SK-N-SH treated with all-trans-retinoic acid at 6 μM for 48 hours (cell line): ENCODE data around the gene CDC42EP1.
A peak's percentile ranks its signal among the peaks of the same experiment; 100 is the strongest.
"Not testable (repeated sequence)": the region's sequence is repeated elsewhere in the genome, so short reads cannot be mapped to it uniquely, and the experiment has no call there.

Source experiments
- ATAC-seq: fragments of 200-7000 bp; cut with Tn5 transposase; 3 replicates; pipeline ENCODE4 v1.9.1; 2020; ENCODE audit warnings: mild to moderate bottlenecking, moderate library complexity
- ARNTL ChIP-seq: fragments of 450-650 bp; formaldehyde crosslinking; IDR thresholded peaks from 2 replicates; pipeline ENCODE4 v1.5.0; 2020; ENCODE audit warnings: low read depth, mild to moderate bottlenecking, moderate library complexity, borderline replicate concordance
- BACH2 ChIP-seq: fragments of 250-450 bp; sonication (Bioruptor Pico); IDR thresholded peaks from 2 replicates; pipeline ENCODE4 v1.9.0; 2021; ENCODE audit warnings: mild to moderate bottlenecking, borderline replicate concordance
- CSDC2 ChIP-seq: fragments of 250-450 bp; sonication (Bioruptor Pico); IDR thresholded peaks from 2 replicates; pipeline ENCODE4 v1.5.0; 2020; ENCODE audit warnings: mild to moderate bottlenecking, moderate library complexity
- CSRNP3 ChIP-seq: fragments of 250-450 bp; sonication (Bioruptor Pico); IDR thresholded peaks from 2 replicates; pipeline ENCODE4 v1.5.1; 2021; ENCODE audit warnings: mild to moderate bottlenecking, moderate library complexity
- ESRRG ChIP-seq: fragments of 250-450 bp; sonication (Bioruptor Pico); IDR thresholded peaks from 2 replicates; pipeline ENCODE4 v1.6.1; 2021; ENCODE audit warnings: mild to moderate bottlenecking
- GLIS3 ChIP-seq: fragments of 250-450 bp; sonication (Bioruptor Pico); IDR thresholded peaks from 2 replicates; pipeline ENCODE4 v1.5.0; 2020; ENCODE audit warnings: mild to moderate bottlenecking, moderate library complexity
- ISL1 ChIP-seq: fragments of 250-450 bp; sonication (Bioruptor Pico); IDR thresholded peaks from 2 replicates; pipeline ENCODE4 v2.1.2; 2022; ENCODE audit warnings: mild to moderate bottlenecking, moderate library complexity
- OSR1 ChIP-seq: fragments of 250-450 bp; sonication (Bioruptor Pico); IDR thresholded peaks from 2 replicates; pipeline ENCODE4 v1.8.0; 2022; ENCODE audit warnings: moderate library complexity, mild to moderate bottlenecking, inconsistent platforms
- PPARA ChIP-seq: fragments of 250-450 bp; sonication (Bioruptor Pico); IDR thresholded peaks from 2 replicates; pipeline ENCODE4 v1.5.0; 2020; ENCODE audit warnings: mild to moderate bottlenecking, borderline replicate concordance
- RARB ChIP-seq: fragments of 250-450 bp; sonication (Bioruptor Pico); IDR thresholded peaks from 2 replicates; pipeline ENCODE4 v1.8.0; 2021; ENCODE audit warnings: mild to moderate bottlenecking, moderate library complexity
- SNAI2 ChIP-seq: fragments of 250-450 bp; sonication (Bioruptor Pico); IDR thresholded peaks from 2 replicates; pipeline ENCODE4 v1.5.0; 2020; ENCODE audit warnings: mild to moderate bottlenecking, moderate library complexity
- TCF4 ChIP-seq: fragments of 250-450 bp; sonication (Bioruptor Pico); IDR thresholded peaks from 2 replicates; pipeline ENCODE4 v1.8.0; 2021; ENCODE audit warnings: mild to moderate bottlenecking, moderate library complexity, borderline replicate concordance
- TOX ChIP-seq: fragments of 250-450 bp; sonication (Bioruptor Pico); IDR thresholded peaks from 2 replicates; pipeline ENCODE4 v1.8.0; 2021; ENCODE audit warnings: mild to moderate bottlenecking, moderate library complexity, borderline replicate concordance
- TSHZ2 ChIP-seq: fragments of 250-450 bp; sonication (Bioruptor Pico); IDR thresholded peaks from 2 replicates; pipeline ENCODE4 v1.5.0; 2020; ENCODE audit warnings: mild to moderate bottlenecking, moderate library complexity
- ZC3H10 ChIP-seq: fragments of 250-450 bp; sonication (Bioruptor Pico); IDR thresholded peaks from 2 replicates; pipeline ENCODE4 v1.5.1; 2021; ENCODE audit warnings: mild to moderate bottlenecking, moderate library complexity
- ZFP3 ChIP-seq: fragments of 250-450 bp; sonication (Bioruptor Pico); IDR thresholded peaks from 2 replicates; pipeline ENCODE4 v1.5.0; 2020; ENCODE audit warnings: mild to moderate bottlenecking, moderate library complexity
- ZFP30 ChIP-seq: fragments of 450-650 bp; formaldehyde crosslinking; IDR thresholded peaks from 2 replicates; pipeline ENCODE4 v1.5.0; 2022; ENCODE audit warnings: mild to moderate bottlenecking, moderate library complexity
- ZNF565 ChIP-seq: fragments of 450-650 bp; formaldehyde crosslinking; conservative IDR thresholded peaks from 2 replicates; pipeline ENCODE4 v1.5.0; 2020; ENCODE audit warnings: low read depth, mild to moderate bottlenecking, moderate library complexity
- ZNF8 ChIP-seq: fragments of 450-650 bp; formaldehyde crosslinking; IDR thresholded peaks from 2 replicates; pipeline ENCODE4 v1.5.0; 2020; ENCODE audit warnings: mild to moderate bottlenecking, moderate library complexity
- TF ChIP-seq, protein P1 (sequence below): fragments of 250-450 bp; sonication (Bioruptor Pico); IDR thresholded peaks from 2 replicates; pipeline ENCODE4 v1.5.1; 2020; ENCODE audit warnings: low read depth, mild to moderate bottlenecking, moderate library complexity
- TF ChIP-seq, protein P2 (sequence below): fragments of 250-450 bp; sonication (Bioruptor Pico); IDR thresholded peaks from 2 replicates; pipeline ENCODE4 v1.8.0; 2020; ENCODE audit warnings: mild to moderate bottlenecking, moderate library complexity, borderline replicate concordance
- TF ChIP-seq, protein P3 (sequence below): fragments of 250-450 bp; sonication (Bioruptor Pico); IDR thresholded peaks from 2 replicates; pipeline ENCODE4 v1.8.0; 2021; ENCODE audit warnings: low read depth, mild to moderate bottlenecking, moderate library complexity, borderline replicate concordance

The CDC42EP1 gene

GRCh38 chr22:37538590-37539357, 21.5 kb upstream of the CDC42EP1 start:
- TF ChIP-seq TCF4 (CRISPR knock-in tag) = no peak
- no peak for TF ChIP-seq PPARA (CRISPR knock-in tag)
- no peak for TF ChIP-seq SNAI2 (CRISPR knock-in tag)
- no peak for TF ChIP-seq ZFP3
- TF ChIP-seq ISL1 (CRISPR knock-in tag) = no peak
- TF ChIP-seq CSRNP3 (CRISPR knock-in tag) = no peak
- TF ChIP-seq, protein P1, sequence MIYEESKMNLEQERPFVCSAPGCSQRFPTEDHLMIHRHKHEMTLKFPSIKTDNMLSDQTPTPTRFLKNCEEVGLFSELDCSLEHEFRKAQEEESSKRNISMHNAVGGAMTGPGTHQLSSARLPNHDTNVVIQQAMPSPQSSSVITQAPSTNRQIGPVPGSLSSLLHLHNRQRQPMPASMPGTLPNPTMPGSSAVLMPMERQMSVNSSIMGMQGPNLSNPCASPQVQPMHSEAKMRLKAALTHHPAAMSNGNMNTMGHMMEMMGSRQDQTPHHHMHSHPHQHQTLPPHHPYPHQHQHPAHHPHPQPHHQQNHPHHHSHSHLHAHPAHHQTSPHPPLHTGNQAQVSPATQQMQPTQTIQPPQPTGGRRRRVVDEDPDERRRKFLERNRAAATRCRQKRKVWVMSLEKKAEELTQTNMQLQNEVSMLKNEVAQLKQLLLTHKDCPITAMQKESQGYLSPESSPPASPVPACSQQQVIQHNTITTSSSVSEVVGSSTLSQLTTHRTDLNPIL = no peak
- no peak for TF ChIP-seq ARNTL
- TF ChIP-seq ZNF565 = no peak
- TF ChIP-seq OSR1 (CRISPR knock-in tag) = no peak
- no peak for TF ChIP-seq TOX (CRISPR knock-in tag)
- no peak for TF ChIP-seq ZNF8
- no peak for TF ChIP-seq BACH2 (CRISPR knock-in tag)
- no peak for TF ChIP-seq RARB (CRISPR knock-in tag)
- no peak for TF ChIP-seq ESRRG (CRISPR knock-in tag)
- TF ChIP-seq CSDC2 (CRISPR knock-in tag) = no peak
- TF ChIP-seq ZC3H10 = no peak
- peak; percentile 100 for ATAC-seq

DNA sequence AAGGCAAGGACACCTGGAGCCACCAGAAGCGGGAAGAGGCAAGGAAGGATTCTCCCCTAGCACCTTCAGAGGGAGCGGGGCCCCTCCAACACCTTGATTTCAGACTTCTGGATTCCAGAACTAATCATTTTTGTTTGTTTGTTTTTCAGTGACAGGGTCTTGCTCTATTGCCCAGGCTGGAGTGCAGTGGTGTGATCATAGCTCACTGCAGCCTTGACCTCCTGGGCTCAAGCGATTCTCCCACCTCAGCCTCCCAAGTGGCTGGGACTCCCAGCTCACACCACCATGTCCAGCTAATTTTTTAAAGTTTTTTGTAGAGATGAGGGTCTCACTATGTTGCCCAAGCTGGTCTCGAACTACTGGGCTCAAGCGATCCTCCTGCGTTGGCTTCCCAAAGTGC, 20.5 kb upstream of the CDC42EP1 start:
- ATAC-seq = not testable (repeated sequence)

- not testable (repeated sequence) for ATAC-seq
These were observed 17.9 kb upstream of the CDC42EP1 start for GRCh38 chr22:37542416-37542815.

DNA sequence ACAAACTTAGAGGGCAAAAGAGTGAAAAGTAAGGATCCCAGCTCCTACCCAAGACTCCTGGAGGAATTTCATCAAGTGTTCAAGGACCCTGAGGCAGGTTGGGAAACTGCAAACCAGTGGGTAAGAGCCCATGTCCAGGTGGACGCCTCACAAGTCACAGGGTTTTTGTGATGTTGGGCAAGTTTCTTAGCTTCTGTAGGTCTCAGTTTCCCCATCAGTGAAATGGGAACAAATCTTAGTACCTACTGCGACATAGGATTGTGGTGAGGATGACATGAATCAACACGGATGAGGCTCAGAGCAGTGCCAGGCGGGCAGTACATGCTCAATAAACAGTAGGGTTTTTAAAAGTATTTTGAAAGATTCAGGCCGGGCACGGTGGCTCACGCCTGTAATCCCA, 17.3 kb upstream of the CDC42EP1 start:
- no peak for TF ChIP-seq ESRRG (CRISPR knock-in tag)
- no peak for TF ChIP-seq SNAI2 (CRISPR knock-in tag)
- TF ChIP-seq GLIS3 = no peak
- TF ChIP-seq, protein P2, sequence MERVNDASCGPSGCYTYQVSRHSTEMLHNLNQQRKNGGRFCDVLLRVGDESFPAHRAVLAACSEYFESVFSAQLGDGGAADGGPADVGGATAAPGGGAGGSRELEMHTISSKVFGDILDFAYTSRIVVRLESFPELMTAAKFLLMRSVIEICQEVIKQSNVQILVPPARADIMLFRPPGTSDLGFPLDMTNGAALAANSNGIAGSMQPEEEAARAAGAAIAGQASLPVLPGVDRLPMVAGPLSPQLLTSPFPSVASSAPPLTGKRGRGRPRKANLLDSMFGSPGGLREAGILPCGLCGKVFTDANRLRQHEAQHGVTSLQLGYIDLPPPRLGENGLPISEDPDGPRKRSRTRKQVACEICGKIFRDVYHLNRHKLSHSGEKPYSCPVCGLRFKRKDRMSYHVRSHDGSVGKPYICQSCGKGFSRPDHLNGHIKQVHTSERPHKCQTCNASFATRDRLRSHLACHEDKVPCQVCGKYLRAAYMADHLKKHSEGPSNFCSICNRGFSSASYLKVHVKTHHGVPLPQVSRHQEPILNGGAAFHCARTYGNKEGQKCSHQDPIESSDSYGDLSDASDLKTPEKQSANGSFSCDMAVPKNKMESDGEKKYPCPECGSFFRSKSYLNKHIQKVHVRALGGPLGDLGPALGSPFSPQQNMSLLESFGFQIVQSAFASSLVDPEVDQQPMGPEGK (CRISPR knock-in tag) = no peak
- TF ChIP-seq ZNF565 = no peak
- no peak for TF ChIP-seq ARNTL
- no peak for TF ChIP-seq ZFP3
- no peak for ATAC-seq

DNA sequence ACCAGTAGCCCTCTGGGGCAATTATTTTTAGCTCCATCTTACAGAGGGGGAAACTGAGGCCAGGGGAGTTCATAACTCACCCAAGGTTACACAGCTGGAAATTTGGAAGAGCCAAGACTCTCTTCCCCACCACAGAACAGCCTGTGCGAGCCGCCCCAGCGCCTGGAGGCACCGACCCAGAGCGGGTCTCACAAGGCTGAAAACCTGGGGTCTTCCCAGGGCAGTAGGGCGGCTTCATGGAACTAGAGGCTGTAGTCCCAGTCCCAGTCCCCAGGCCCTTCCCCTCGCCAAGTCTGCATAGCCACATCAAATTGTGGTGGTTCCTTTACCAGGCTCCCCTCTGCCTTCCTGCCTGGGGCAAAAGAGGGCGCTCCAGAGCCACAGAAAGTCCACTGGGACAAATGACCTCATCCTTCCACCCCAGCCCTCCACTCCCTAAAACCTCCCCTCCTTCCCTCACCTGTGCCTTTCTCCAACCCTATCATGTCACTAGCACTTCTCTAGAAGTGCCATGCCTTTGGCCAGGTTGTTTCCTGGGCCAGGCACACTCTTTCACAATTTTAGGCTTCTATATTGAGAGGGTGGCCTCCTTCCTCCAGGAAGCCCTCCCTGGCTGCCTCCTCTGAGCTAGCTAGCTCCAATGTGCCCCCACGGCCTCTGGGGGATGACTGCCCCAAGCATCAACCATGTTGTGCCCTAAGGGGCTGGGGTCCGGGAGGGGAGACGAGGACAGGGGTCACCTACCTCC, 15.2 kb upstream of the CDC42EP1 start:
- ATAC-seq = peak; percentile 73
- no peak for TF ChIP-seq PPARA (CRISPR knock-in tag)
- no peak for TF ChIP-seq SNAI2 (CRISPR knock-in tag)
- TF ChIP-seq TOX (CRISPR knock-in tag) = no peak
- TF ChIP-seq, protein P1 = no peak
- no peak for TF ChIP-seq ZFP30
- TF ChIP-seq TSHZ2 = no peak
- TF ChIP-seq, protein P3, sequence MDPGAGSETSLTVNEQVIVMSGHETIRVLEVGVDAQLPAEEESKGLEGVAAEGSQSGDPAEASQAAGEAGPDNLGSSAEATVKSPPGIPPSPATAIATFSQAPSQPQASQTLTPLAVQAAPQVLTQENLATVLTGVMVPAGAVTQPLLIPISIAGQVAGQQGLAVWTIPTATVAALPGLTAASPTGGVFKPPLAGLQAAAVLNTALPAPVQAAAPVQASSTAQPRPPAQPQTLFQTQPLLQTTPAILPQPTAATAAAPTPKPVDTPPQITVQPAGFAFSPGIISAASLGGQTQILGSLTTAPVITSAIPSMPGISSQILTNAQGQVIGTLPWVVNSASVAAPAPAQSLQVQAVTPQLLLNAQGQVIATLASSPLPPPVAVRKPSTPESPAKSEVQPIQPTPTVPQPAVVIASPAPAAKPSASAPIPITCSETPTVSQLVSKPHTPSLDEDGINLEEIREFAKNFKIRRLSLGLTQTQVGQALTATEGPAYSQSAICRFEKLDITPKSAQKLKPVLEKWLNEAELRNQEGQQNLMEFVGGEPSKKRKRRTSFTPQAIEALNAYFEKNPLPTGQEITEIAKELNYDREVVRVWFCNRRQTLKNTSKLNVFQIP (CRISPR knock-in tag) = no peak
- TF ChIP-seq, protein P2 (CRISPR knock-in tag) = no peak
